WTC11 (cell line): ENCODE results near the gene ABCA1.

ENCODE experiments used
- AFF4 ChIP-seq: sonication (generic); formaldehyde crosslinking; IDR thresholded peaks from 2 replicates; pipeline ENCODE4 v1.8.1; 2023; ENCODE audit warnings: mild to moderate bottlenecking, missing genetic modification reagents, borderline replicate concordance
- CTCF ChIP-seq: fragments of 200-600 bp; IDR thresholded peaks from 2 replicates; pipeline ENCODE4 v1.8.0; 2022; ENCODE audit warnings: antibody characterized with exemption
- ELF4 ChIP-seq: sonication (generic); formaldehyde crosslinking; IDR thresholded peaks from 2 replicates; pipeline ENCODE4 v1.8.1; 2022; ENCODE audit warnings: low read depth, mild to moderate bottlenecking, moderate library complexity, missing genetic modification reagents
- ESRRA ChIP-seq: sonication (generic); formaldehyde crosslinking; IDR thresholded peaks from 2 replicates; pipeline ENCODE4 v1.8.1; 2022; ENCODE audit warnings: mild to moderate bottlenecking, missing genetic modification reagents, borderline replicate concordance
- MAX ChIP-seq: sonication (generic); formaldehyde crosslinking; IDR thresholded peaks from 2 replicates; pipeline ENCODE4 v1.8.0; 2022; ENCODE audit warnings: mild to moderate bottlenecking, missing genetic modification reagents
- NFE2L1 ChIP-seq: sonication (generic); formaldehyde crosslinking; IDR thresholded peaks from 2 replicates; pipeline ENCODE4 v1.8.1; 2023; ENCODE audit warnings: missing genetic modification reagents
- NR3C1 ChIP-seq: sonication (generic); formaldehyde crosslinking; conservative IDR thresholded peaks from 2 replicates; pipeline ENCODE4 v1.8.1; 2023; ENCODE audit warnings: low read depth, mild to moderate bottlenecking, missing genetic modification reagents
- SP1 ChIP-seq: sonication (generic); formaldehyde crosslinking; conservative IDR thresholded peaks from 2 replicates; pipeline ENCODE4 v1.8.1; 2022; ENCODE audit warnings: missing genetic modification reagents
- ZNF263 ChIP-seq: sonication (generic); formaldehyde crosslinking; IDR thresholded peaks from 2 replicates; pipeline ENCODE4 v1.8.1; 2022; ENCODE audit warnings: low read depth, mild to moderate bottlenecking, moderate library complexity, missing genetic modification reagents
- ZNF512 ChIP-seq: sonication (generic); formaldehyde crosslinking; IDR thresholded peaks from 2 replicates; pipeline ENCODE4 v1.8.1; 2022; ENCODE audit warnings: missing genetic modification reagents, borderline replicate concordance

- TF ChIP-seq CTCF: no peak
- peak; percentile 51; the same call in 1 of the 2 replicates for TF ChIP-seq SP1
- TF ChIP-seq ESRRA (CRISPR knock-in tag): no peak
- TF ChIP-seq NFE2L1 (CRISPR knock-in tag): no peak
- TF ChIP-seq ZNF512 (CRISPR knock-in tag): no peak
- TF ChIP-seq MAX (CRISPR knock-in tag): no peak
- no peak for TF ChIP-seq ELF4 (CRISPR knock-in tag)
- TF ChIP-seq NR3C1 (CRISPR knock-in tag): no peak
- TF ChIP-seq AFF4 (CRISPR knock-in tag): no peak
- TF ChIP-seq ZNF263 (CRISPR knock-in tag): no peak
Measured at GRCh38 chr9:104885818-104886709, 41.9 kb downstream of the ABCA1 start.
